Measurements from ENCODE around the gene TGFB2. TPM values are rescaled to one million over a fixed set of nuclear protein-coding genes. Genes with fewer than 3 reads are reported as not detected.

TGFB2 gene
- total RNA-seq, 1 experiment from 2014 or later, result 0.34 TPM

- Histone ChIP-seq H3K9me2 (ENCODE audit: insufficient read depth) (peaks cover 3% of the 10 kb centered on the region; the same call in 1 of the 2 replicates), H3K9ac (ENCODE audit: low read length) (no peak overlapping the region), H3K79me2 (ENCODE audit: insufficient read depth, low read length) (no peaks in the 10 kb centered on the region), H3K36me3 (ENCODE audit: control insufficient read depth in 1 of 2, insufficient read depth in 2 of 2, low read length in 2 of 2) (no peaks in the 10 kb centered on the region), H3K27ac (ENCODE audit: low read depth, low read length) (no peak overlapping the region), H3K9me3 (ENCODE audit: control insufficient read depth in 1 of 2, insufficient read depth in 1 of 2, low read depth in 1 of 2, low read length in 2 of 2) (no peaks in the 10 kb centered on the region), H2AFZ (ENCODE audit: low read depth, low read length, poor library complexity, severe bottlenecking) (no peak overlapping the region), H3K4me1 (ENCODE audit: control insufficient read depth in 1 of 2, insufficient read depth in 2 of 2, low read length in 2 of 2) (peaks cover 0 to 7% of the 10 kb centered on the region in 2 experiments; a peak in 1 of 4 replicates), H4K20me1 (ENCODE audit: insufficient read depth) (no peaks in the 10 kb centered on the region), H3K4me2 (ENCODE audit: low read length) (no peak overlapping the region), H3K4me3 (replicated peaks in 1 of 2; ENCODE audit: low read depth in 1 of 2, low read length in 2 of 2) (no peak overlapping the region), H3K27me3 (ENCODE audit: insufficient read depth, low read length) (no peaks in the 10 kb centered on the region)
- intact Hi-C loops (cut with micrococcal nuclease), result no loop called here
- DNase-seq (ENCODE audit: low read depth, low spot score) (no peak), ATAC-seq (no peak)
- ChIA-PET RAD21 (ENCODE audit: low non-redundant PET in 1 of 2, low total read pairs in 2 of 2, uncharacterized antibody in 2 of 2, unreplicated experiment in 2 of 2) (no interaction called here), CTCF (no interaction called here), POLR2A (no interaction called here)
- no TSS peak for BruUV-seq (replicated peaks)
- TF ChIP-seq JUND (IDR thresholded peaks at IDR 0.05) (no peak), ZBTB33 (IDR thresholded peaks at IDR 0.05; ENCODE audit: extremely low read depth, insufficient replicate concordance, low read length) (no peak), POLR2A (IDR thresholded peaks at IDR 0.05; ENCODE audit: borderline replicate concordance, extremely low read depth, insufficient read depth, insufficient read length) (no peak), ATF3 (IDR thresholded peaks at IDR 0.05) (no peak), SIN3A (IDR thresholded peaks at IDR 0.05; ENCODE audit: low read depth) (no peak), ELF1 (IDR thresholded peaks at IDR 0.05; ENCODE audit: borderline replicate concordance, low read depth) (no peak), EZH2phosphoT487 (IDR thresholded peaks at IDR 0.05; ENCODE audit: borderline replicate concordance) (no peak), EZH2 (IDR thresholded peaks at IDR 0.05) (no peak), ZNF274 (IDR thresholded peaks at IDR 0.05; ENCODE audit: low read depth, low read length) (no peak), SP1 (IDR thresholded peaks at IDR 0.05; ENCODE audit: low read depth) (no peak), ZFX (IDR thresholded peaks at IDR 0.05) (no peak), TCF7L2 (IDR thresholded peaks at IDR 0.05; ENCODE audit: borderline replicate concordance, extremely low read depth, insufficient read depth, insufficient read length) (no peak), YY1 (IDR thresholded peaks at IDR 0.05; ENCODE audit: extremely low read depth, insufficient replicate concordance, low read depth, low read length) (no peak), SRF (IDR thresholded peaks at IDR 0.05; ENCODE audit: low read depth) (no peak), CTCF (IDR thresholded peaks at IDR 0.05 in 2 of 3, conservative IDR thresholded peaks at IDR 0.05 in 1 of 3; ENCODE audit: borderline replicate concordance in 1 of 3, insufficient read depth in 1 of 3, low read depth in 2 of 3, low read length in 2 of 3) (no peak), RAD21 (IDR thresholded peaks at IDR 0.05; ENCODE audit: low read depth) (no peak), CBX3 (IDR thresholded peaks at IDR 0.05; ENCODE audit: low read depth) (no peak), REST (IDR thresholded peaks at IDR 0.05; ENCODE audit: low read depth) (no peak), MAX (IDR thresholded peaks at IDR 0.05) (no peak)
Measured at GRCh38 chr1:218425647-218426342, 80.7 kb downstream of the TGFB2 start.
